Measurements from ENCODE around the gene TUT7.

- TF ChIP-seq POLR2A (IDR thresholded peaks at IDR 0.05) (no peak), CTCF (IDR thresholded peaks at IDR 0.05) (no peak)
These were observed 79.2 kb downstream of the TUT7 start for GRCh38 chr9:86274821-86275643.

All from Peyer's patch (tissue), 4 donors.